H1 (cell line): ENCODE results near the gene RAPH1. TPM values are rescaled to one million over a fixed set of nuclear protein-coding genes. Genes with fewer than 3 reads are reported as not detected.

Experiments
- MAFK ChIP-seq: IDR thresholded peaks from 2 replicates; pipeline ENCODE4 v1.6.1; 2012; ENCODE audit warnings: low read depth, mild to moderate bottlenecking, improper control_type of control experiment, low read length
- USF2 ChIP-seq: IDR thresholded peaks from 2 replicates; pipeline ENCODE4 v1.6.1; 2011; ENCODE audit warnings: low read length, improper control_type of control experiment
- polyA plus RNA-seq, 7 experiments: library from polyadenylated mRNA; depleted of rRNA in 3 of 7; stranded (reverse) in 5 of 7; unstranded in 2 of 7; fragments of >200 nt in 5 of 7; fragments of 200-250 nt in 2 of 7; gene quantifications; 1 replicate in 5 of 7; 2 replicates in 1 of 7; 4 replicates in 1 of 7; pipeline versions ENCODE4 v1.2.1 to v1.2.3, GENCODE V29; 2011 to 2013; ENCODE audit warnings: missing spikeins in 2 of 7, mixed read lengths in 2 of 7
- total RNA-seq: library from RNA; stranded (reverse); fragmentation: NEBNext Ultra II Directional; extraction: Animal tissue kit (Norgen Biotek cat#: 25700); gene quantifications from 2 replicates; pipeline ENCODE4 v1.2.1, GENCODE V29; 2021

Gene RAPH1
- total and polyA plus RNA-seq, 2 of the 8 experiments (the other 6 are each of a cell fraction or from before 2014, with no cell fraction given) = 3.8 to 27.4 TPM

GRCh38 chr2:203565076-203565475, 30.0 kb upstream of the RAPH1 start (continued):
- TF ChIP-seq USF2 (no peak), MAFK (no peak)
